Natural killer cell treated with Interleukin-12 subunit alpha and Interleukin-12 subunit beta and Interleukin-15 and Interleukin-18, amount 100 ng/mL, for 72 hours (primary cell): ENCODE results near the gene C4BPA. TPM values are rescaled to one million over a fixed set of nuclear protein-coding genes. Genes with fewer than 3 reads are reported as not detected.
A peak's percentile ranks its signal among the peaks of the same experiment; 100 is the strongest.

Experiments
- ATAC-seq, 2 donors: fragments of 150-1000 bp; cut with Tn5 transposase in 1 of 2; sonication (Bioruptor Pico), chemical (Tn5 transposase) in 1 of 2; 2 replicates each; pipeline ENCODE4 v1.10.0; 2021
- DNase-seq: peaks from one replicate; pipeline ENCODE4 v3.0.0; 2022; ENCODE audit warnings: low spot score
- H3K27ac Mint-ChIP-seq, 2 donors: 1 replicate in 1 of 2; 2 replicates in 1 of 2; pipeline ENCODE4 v1.8.0; 2022; ENCODE audit warnings: mixed read lengths in 2 of 2, mild to moderate bottlenecking in 1 of 2, moderate library complexity in 1 of 2
- H3K27me3 Mint-ChIP-seq, 2 donors: 1 replicate in 1 of 2; 2 replicates in 1 of 2; pipeline ENCODE4 v1.8.0; 2022; ENCODE audit warnings: mixed read lengths in 2 of 2
- H3K36me3 Mint-ChIP-seq: one replicate; pipeline ENCODE4 v1.8.0; 2022; ENCODE audit warnings: mixed read lengths
- H3K4me1 Mint-ChIP-seq, 2 donors: 1 replicate in 1 of 2; 2 replicates in 1 of 2; pipeline ENCODE4 v1.8.0; 2022; ENCODE audit warnings: low read depth in 2 of 2, mixed read lengths in 2 of 2, mild to moderate bottlenecking in 1 of 2
- H3K4me3 Mint-ChIP-seq: one replicate; pipeline ENCODE4 v1.8.0; 2022; ENCODE audit warnings: mixed read lengths
- H3K9me3 Mint-ChIP-seq: 2 replicates; pipeline ENCODE4 v1.8.0; 2022; ENCODE audit warnings: mixed read lengths
- total RNA-seq, 2 donors: library from RNA; stranded (reverse); gene quantifications; one replicate each; pipeline ENCODE4 v1.2.3, GENCODE V29; 2022

The C4BPA gene
- not detected for total RNA-seq

DNA sequence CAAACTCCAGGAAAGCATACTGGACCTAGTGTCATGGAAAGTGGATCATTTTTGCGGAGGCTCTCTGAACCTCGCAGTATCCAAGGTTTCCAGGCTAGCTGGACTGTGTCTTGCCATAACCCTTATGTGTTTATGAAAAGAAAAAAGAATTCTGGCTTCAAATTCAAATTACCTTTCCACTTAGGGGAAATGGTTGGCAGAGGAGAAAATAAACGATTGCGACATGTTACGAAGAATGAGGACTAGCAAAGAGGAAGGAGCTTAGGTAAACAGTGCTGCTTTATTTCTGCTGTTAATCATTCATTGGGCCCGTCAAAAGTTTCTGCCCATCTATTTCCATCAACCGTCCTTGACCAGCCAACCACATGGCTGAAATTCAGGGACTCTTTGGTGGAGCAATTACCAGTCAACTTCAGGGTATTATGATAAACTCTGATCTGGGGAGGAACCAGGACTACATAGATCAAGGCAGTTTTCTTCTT lies at the start of gene C4BPA:
C4BPA (plus strand) TSS at position 342 of the 482 bp plus-strand sequence. CDS start 8,793 bp downstream, outside the sequence.
- H3K4me3 Mint-ChIP-seq, result no peak within 1 kb of the TSS
- H3K27ac Mint-ChIP-seq, result no peak within 1 kb of the TSS
- H3K4me1 Mint-ChIP-seq, result no peaks in the 10 kb centered on the region
- no peaks in the 10 kb centered on the region for H3K36me3 Mint-ChIP-seq
- ATAC-seq, result no peak
- no peak for DNase-seq
- no peaks in the 10 kb centered on the region for H3K9me3 Mint-ChIP-seq
- H3K27me3 Mint-ChIP-seq, result peaks cover 32 to 48% of the 10 kb centered on the region in 2 donors

GRCh38 chr1:207054491-207054890 lies 49.5 kb upstream of the C4BPA start:
- H3K4me1 Mint-ChIP-seq, result peaks cover 24 to 30% of the 10 kb centered on the region in 2 donors
- peaks cover 5% of the 10 kb centered on the region for H3K36me3 Mint-ChIP-seq
- H3K27me3 Mint-ChIP-seq, result no peaks in the 10 kb centered on the region
- ATAC-seq (no peak), DNase-seq (no peak)
- no peak overlapping the region for H3K27ac Mint-ChIP-seq
- H3K4me3 Mint-ChIP-seq, result peak overlapping the region; percentile 13
- H3K9me3 Mint-ChIP-seq, result no peaks in the 10 kb centered on the region

GRCh38 chr1:207055386-207056001 lies 48.5 kb upstream of the C4BPA start:
- ATAC-seq (no peak), DNase-seq (no peak)
- H3K27ac Mint-ChIP-seq, result no peak overlapping the region
- no peak overlapping the region for H3K4me3 Mint-ChIP-seq
- peaks cover 19 to 23% of the 10 kb centered on the region in 2 donors for H3K4me1 Mint-ChIP-seq
- H3K36me3 Mint-ChIP-seq, result no peaks in the 10 kb centered on the region
- H3K27me3 Mint-ChIP-seq, result no peaks in the 10 kb centered on the region
- H3K9me3 Mint-ChIP-seq, result no peaks in the 10 kb centered on the region

DNA sequence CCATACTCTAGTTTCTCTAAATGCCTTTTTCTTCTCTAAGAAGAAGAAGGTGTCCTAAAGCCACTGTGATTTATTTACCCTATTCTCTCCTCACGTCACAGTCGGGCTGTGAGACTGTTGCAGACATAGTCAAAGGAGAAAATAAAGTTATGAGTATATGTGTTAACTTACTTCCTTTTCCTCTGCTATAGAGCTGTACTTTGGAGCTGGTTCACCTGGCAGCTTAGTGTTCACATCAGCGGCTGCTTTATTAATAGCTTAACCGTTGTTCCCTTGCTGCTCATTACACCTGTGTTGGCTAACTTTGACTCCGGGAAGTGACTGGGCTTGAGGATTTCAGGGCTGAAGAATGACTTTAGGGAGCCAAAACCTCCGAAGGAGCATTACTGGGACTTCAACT lies 47.4 kb upstream of the C4BPA start:
- H3K9me3 Mint-ChIP-seq, result no peaks in the 10 kb centered on the region
- no peak overlapping the region for H3K4me3 Mint-ChIP-seq
- peaks cover 11 to 14% of the 10 kb centered on the region in 2 donors for H3K4me1 Mint-ChIP-seq
- no peaks in the 10 kb centered on the region for H3K36me3 Mint-ChIP-seq
- H3K27me3 Mint-ChIP-seq, result no peaks in the 10 kb centered on the region
- DNase-seq, result no peak
- H3K27ac Mint-ChIP-seq, result no peak overlapping the region
- ATAC-seq, result no peak

DNA sequence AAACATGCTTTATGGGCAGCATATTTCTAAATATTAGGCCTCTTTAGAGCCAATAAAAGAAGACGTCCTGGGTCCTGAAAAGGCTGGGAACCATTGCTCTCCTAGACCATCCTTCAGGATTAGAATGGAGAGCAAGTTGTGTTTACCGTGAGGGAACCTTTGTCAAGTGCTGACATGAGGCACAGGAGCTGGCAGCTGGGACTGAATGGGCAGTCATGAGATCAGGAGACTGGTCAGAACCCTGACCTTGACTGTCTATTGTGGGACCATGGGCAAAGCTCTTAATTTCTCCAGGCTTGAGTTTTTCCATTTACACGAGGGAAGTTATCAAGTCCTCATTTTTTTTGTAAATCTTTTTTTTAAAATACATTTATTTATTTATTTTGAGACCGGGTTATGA lies 45.8 kb upstream of the C4BPA start:
- no peak overlapping the region for H3K4me3 Mint-ChIP-seq
- no peaks in the 10 kb centered on the region for H3K9me3 Mint-ChIP-seq
- no peaks in the 10 kb centered on the region for H3K27me3 Mint-ChIP-seq
- no peak for ATAC-seq
- no peak overlapping the region for H3K27ac Mint-ChIP-seq
- no peaks in the 10 kb centered on the region for H3K36me3 Mint-ChIP-seq
- peaks cover 11 to 12% of the 10 kb centered on the region in 2 donors for H3K4me1 Mint-ChIP-seq
- DNase-seq, result no peak

- H3K9me3 Mint-ChIP-seq, result no peaks in the 10 kb centered on the region
- no peak overlapping the region for H3K27ac Mint-ChIP-seq
- H3K4me3 Mint-ChIP-seq, result no peak overlapping the region
- DNase-seq, result no peak
- peaks cover 11 to 16% of the 10 kb centered on the region in 2 donors for H3K4me1 Mint-ChIP-seq
- no peaks in the 10 kb centered on the region for H3K27me3 Mint-ChIP-seq
- no peaks in the 10 kb centered on the region for H3K36me3 Mint-ChIP-seq
- ATAC-seq, result no peak
These were observed 44.9 kb upstream of the C4BPA start for GRCh38 chr1:207058878-207059867.

DNA sequence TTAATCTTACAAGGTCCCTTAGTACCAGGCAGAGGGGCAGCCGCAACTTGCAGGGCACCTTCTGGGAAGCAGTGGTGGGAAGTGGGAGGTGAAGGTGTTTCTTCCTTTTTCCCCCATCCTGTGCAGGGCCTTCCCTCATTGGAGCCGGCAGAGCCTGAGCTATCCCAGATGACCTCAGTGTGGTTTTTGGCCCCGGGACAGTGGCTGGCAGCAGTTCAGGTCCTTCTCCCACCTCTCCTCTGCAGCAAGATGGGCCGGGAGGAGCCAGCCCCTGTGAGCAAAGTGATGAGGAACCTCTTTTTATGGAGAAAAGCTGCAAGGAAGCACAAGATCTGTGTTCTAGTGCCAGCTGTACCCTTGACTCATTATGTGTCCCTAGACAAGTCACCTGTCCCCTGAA lies 44.2 kb upstream of the C4BPA start:
- peaks cover 11 to 16% of the 10 kb centered on the region in 2 donors for H3K4me1 Mint-ChIP-seq
- no peaks in the 10 kb centered on the region for H3K36me3 Mint-ChIP-seq
- H3K9me3 Mint-ChIP-seq, result no peaks in the 10 kb centered on the region
- no peak for ATAC-seq
- H3K4me3 Mint-ChIP-seq, result no peak overlapping the region
- DNase-seq, result no peak
- no peak overlapping the region for H3K27ac Mint-ChIP-seq
- no peaks in the 10 kb centered on the region for H3K27me3 Mint-ChIP-seq

- H3K27ac Mint-ChIP-seq, result no peak overlapping the region
- no peak for ATAC-seq
- DNase-seq, result no peak
- no peak overlapping the region for H3K4me3 Mint-ChIP-seq
- peaks cover 11 to 16% of the 10 kb centered on the region in 2 donors for H3K4me1 Mint-ChIP-seq
- H3K36me3 Mint-ChIP-seq, result no peaks in the 10 kb centered on the region
- H3K27me3 Mint-ChIP-seq, result no peaks in the 10 kb centered on the region
- no peaks in the 10 kb centered on the region for H3K9me3 Mint-ChIP-seq
These were observed 43.4 kb upstream of the C4BPA start for GRCh38 chr1:207060596-207060995.

DNA sequence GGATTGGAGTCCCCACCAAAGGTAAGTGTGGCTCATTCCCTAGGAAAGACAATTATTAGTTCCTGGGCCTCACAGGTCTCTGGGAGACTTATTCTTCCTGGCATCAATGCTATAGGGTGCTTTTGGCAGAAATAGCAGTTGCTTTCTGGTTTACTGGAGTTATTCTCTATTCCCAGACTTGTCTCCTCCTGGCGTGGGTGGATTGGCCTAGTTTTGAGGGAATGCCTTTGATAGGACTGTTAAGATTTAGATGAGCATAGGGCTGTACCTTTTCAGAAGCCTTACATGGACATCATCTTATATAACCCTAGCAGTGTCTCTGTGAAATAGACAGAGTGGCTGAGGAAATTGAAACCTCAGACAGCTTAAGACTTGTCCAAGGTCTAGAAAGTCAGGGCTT lies 42.0 kb upstream of the C4BPA start:
- Mint-ChIP-seq H3K4me3 (no peak overlapping the region), H3K4me1 (peaks cover 11 to 16% of the 10 kb centered on the region in 2 donors), H3K9me3 (no peaks in the 10 kb centered on the region), H3K27me3 (no peaks in the 10 kb centered on the region), H3K36me3 (no peaks in the 10 kb centered on the region), H3K27ac (no peak overlapping the region)
- ATAC-seq, result no peak
- DNase-seq, result no peak

GRCh38 chr1:207063014-207063413 lies 41.0 kb upstream of the C4BPA start:
- Mint-ChIP-seq H3K9me3 (no peaks in the 10 kb centered on the region), H3K4me3 (peak overlapping the region; percentile 25), H3K36me3 (no peaks in the 10 kb centered on the region), H3K4me1 (peaks cover 11 to 16% of the 10 kb centered on the region in 2 donors), H3K27ac (peak overlapping the region in 1 of 2 donors; percentile 4), H3K27me3 (no peaks in the 10 kb centered on the region)
- peak in 1 of 2 donors; percentile 61 for ATAC-seq
- no peak for DNase-seq

- no peaks in the 10 kb centered on the region for H3K9me3 Mint-ChIP-seq
- H3K36me3 Mint-ChIP-seq, result no peaks in the 10 kb centered on the region
- H3K27ac Mint-ChIP-seq, result no peak overlapping the region
- ATAC-seq (no peak), DNase-seq (no peak)
- peaks cover 18 to 22% of the 10 kb centered on the region in 2 donors for H3K4me1 Mint-ChIP-seq
- H3K4me3 Mint-ChIP-seq, result no peak overlapping the region
- no peaks in the 10 kb centered on the region for H3K27me3 Mint-ChIP-seq
These were observed 39.5 kb upstream of the C4BPA start for GRCh38 chr1:207064561-207064960.

DNA sequence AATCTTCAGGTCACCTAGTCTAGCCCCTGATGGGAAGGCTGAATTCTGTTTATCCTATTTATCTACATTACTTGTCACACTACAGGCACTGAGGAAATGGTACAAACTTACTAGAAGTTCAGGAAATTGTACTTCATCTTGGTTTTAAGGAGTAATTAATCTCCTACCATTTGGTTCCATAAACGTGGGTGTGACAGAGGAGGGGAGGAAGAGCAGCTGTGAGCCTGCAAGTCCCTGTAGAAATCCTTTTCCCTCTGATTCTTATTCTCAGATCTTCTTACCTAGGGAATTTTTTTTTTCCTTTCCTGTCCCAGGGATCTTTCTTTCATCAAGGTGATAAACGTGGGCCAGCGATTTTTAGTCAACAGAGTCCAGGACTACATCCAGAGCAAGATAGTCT lies 36.8 kb upstream of the C4BPA start:
- ATAC-seq, result no peak
- no peak overlapping the region for H3K4me3 Mint-ChIP-seq
- H3K4me1 Mint-ChIP-seq, result peaks cover 24 to 30% of the 10 kb centered on the region in 2 donors
- no peak for DNase-seq
- no peak overlapping the region for H3K27ac Mint-ChIP-seq
- no peaks in the 10 kb centered on the region for H3K27me3 Mint-ChIP-seq
- H3K9me3 Mint-ChIP-seq, result no peaks in the 10 kb centered on the region
- H3K36me3 Mint-ChIP-seq, result no peaks in the 10 kb centered on the region

GRCh38 chr1:207067665-207068064 lies 36.4 kb upstream of the C4BPA start:
- Mint-ChIP-seq H3K36me3 (no peaks in the 10 kb centered on the region), H3K4me1 (peaks cover 20 to 25% of the 10 kb centered on the region in 2 donors), H3K27ac (no peak overlapping the region), H3K4me3 (no peak overlapping the region), H3K27me3 (no peaks in the 10 kb centered on the region), H3K9me3 (no peaks in the 10 kb centered on the region)
- DNase-seq (no peak), ATAC-seq (no peak)

DNA sequence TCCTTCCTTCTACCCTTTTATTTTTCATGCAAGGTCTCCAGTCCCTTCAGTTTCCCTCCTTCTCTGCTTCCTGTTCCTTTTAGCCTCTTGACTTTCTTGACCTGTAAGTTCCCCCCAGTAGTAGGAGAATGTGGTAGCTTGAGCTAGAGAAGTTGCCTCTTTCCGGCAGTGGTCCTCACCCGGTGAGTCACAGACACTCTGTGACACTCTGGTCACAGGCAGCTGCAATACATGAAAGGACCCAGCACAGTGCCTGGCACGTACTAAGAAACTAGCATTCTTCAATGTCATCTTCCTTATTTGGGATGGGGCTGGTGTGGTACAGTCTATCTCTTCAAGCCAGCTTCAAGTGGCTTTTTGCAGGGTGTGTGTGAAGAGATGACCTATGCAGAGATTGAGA lies 35.0 kb upstream of the C4BPA start:
- H3K27ac Mint-ChIP-seq, result peak overlapping the region; percentile 25 to 80
- no peaks in the 10 kb centered on the region for H3K27me3 Mint-ChIP-seq
- no peak overlapping the region for H3K4me3 Mint-ChIP-seq
- no peaks in the 10 kb centered on the region for H3K36me3 Mint-ChIP-seq
- no peaks in the 10 kb centered on the region for H3K9me3 Mint-ChIP-seq
- peaks cover 13% of the 10 kb centered on the region in 2 donors for H3K4me1 Mint-ChIP-seq
- ATAC-seq (peak; percentile 70 to 76), DNase-seq (no peak)
